HL-60 (cell line): Measurements from ENCODE around the gene HPCA.

Source experiments
- DNase-seq, 2 experiments: peaks; one replicate each; pipeline ENCODE4 v3.0.0-alpha.2; 2010 to 2020; ENCODE audit warnings: low read depth in 1 of 2, low spot score in 1 of 2
- H3K27ac ChIP-seq: fragments of 250-450 bp; sonication (Bioruptor Pico); replicated peaks from 2 replicates; pipeline ENCODE4 v1.5.1; 2020; ENCODE audit warnings: mild to moderate bottlenecking, moderate library complexity
- H3K27me3 ChIP-seq: fragments of 250-450 bp; sonication (Bioruptor Pico); 2 replicates; pipeline ENCODE4 v1.5.1; 2021; ENCODE audit warnings: mild to moderate bottlenecking, moderate library complexity; ENCODE audit not compliant: insufficient read depth, poor library complexity, severe bottlenecking
- H3K4me3 ChIP-seq: replicated peaks from 2 replicates; pipeline ENCODE4 v1.5.1; 2011; ENCODE audit warnings: mild to moderate bottlenecking, control low read depth, low read length; ENCODE audit not compliant: insufficient read depth
- CTCF ChIP-seq: IDR thresholded peaks from one replicate; pipeline ENCODE4 v1.5.1; 2011; ENCODE audit warnings: low read length, control low read depth, inconsistent platforms; ENCODE audit not compliant: insufficient read depth
- GABPA ChIP-seq: IDR thresholded peaks from 2 replicates; pipeline ENCODE4 v1.6.1; 2012; ENCODE audit warnings: low read depth
- POLR2AphosphoS5 ChIP-seq: IDR thresholded peaks from 2 replicates; pipeline ENCODE4 v1.6.1; 2012; ENCODE audit warnings: low read depth
- REST ChIP-seq: IDR thresholded peaks from 2 replicates; pipeline ENCODE4 v1.6.1; 2012; ENCODE audit warnings: low read depth; ENCODE audit not compliant: insufficient replicate concordance
- SPI1 ChIP-seq: IDR thresholded peaks from 2 replicates; pipeline ENCODE4 v1.6.1; 2012; ENCODE audit warnings: low read depth, mild to moderate bottlenecking, borderline replicate concordance

Gene HPCA

DNA sequence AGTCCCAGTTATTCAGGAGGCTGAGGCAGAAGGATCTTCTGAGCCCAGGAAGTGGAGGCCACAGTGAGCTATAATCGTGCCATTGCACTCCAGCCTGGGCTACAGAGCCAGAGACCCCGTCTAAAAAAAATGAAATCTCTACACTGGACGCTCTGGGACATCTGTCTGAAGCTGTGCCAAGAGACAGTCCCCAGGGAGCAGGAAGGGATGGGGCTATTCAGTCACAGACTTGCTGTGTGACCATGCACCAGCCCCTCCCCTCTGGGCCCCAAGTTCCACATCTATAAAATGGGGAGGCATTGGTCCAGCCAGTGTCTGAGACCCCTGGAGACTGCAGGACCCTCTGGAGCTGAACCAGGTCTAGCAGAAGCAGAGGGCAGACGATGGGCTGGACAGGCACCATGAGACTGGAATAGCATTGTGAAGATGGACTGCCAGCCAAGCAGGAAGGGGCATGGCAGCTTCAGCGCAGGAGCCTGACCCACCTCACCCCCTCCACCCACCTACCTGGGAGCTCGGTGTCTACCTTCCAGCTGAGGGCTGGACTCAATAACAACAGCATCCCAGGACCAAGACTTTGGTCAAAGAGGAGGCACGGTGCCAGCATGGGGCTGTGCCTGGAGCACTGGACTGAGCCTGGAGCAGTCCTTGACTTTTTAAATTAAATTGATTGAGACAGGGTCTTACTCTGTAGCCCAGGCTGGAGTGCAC lies 13.4 kb downstream of the HPCA start:
- TF ChIP-seq CTCF: no peak
- Histone ChIP-seq H3K27me3 (peaks cover 35% of the 10 kb centered on the region), H3K4me3 (no peak overlapping the region), H3K27ac (no peak overlapping the region)
- no peak for DNase-seq

GRCh38 chr1:32900371-32900955 lies 14.2 kb downstream of the HPCA start:
- no peak overlapping the region for H3K4me3 ChIP-seq
- H3K27ac ChIP-seq: no peak overlapping the region
- no peak for TF ChIP-seq POLR2AphosphoS5
- no peak for TF ChIP-seq SPI1
- TF ChIP-seq GABPA: no peak
- TF ChIP-seq REST: no peak
- no peak for TF ChIP-seq CTCF
- no peak for DNase-seq
- peaks cover 41% of the 10 kb centered on the region for H3K27me3 ChIP-seq

DNA sequence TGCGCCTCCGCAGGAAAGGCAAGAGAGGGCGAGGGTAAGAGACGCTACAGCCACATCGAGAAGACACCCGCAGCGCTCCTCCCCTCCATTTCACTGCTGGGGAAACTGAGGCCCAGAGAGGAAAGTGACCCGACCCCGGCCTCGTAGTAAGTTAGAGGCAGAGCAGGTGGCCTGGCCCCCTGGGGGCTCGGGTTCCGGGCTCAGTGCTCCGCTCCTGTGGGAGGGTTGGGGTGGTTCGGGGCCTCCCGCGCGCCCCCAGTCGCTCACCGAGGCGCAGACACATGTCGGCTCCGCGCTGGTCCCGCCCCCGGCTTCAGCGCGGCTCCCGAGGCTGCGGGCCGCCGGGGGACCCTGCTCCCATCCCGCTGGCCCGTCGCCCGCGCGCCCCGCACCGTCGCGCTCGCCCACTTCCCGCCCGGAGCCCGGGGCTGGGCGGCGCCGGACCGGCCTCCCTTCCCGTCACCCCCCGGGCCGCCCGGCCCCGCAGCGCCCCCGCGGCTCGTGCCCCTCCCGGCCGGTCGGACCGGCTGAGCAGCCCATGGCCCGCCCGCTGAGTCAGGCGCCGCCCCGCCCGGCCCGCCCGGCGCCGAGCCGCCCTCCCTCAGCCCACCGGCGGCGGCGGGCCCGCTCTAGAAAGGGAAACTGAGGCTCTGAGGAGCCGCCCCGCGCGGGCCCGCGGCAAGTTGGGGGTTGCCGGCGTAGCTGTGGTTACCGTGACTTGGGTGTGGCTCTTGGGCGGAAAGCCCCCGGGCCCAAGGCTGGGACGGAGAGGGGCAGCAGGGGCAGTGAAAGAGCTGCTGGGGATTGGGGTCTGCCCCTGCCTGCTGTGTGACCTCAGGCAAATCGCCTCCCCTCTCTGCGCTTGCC lies 14.9 kb downstream of the HPCA start, which contains the start of gene TMEM54:
TMEM54 (minus strand) TSS at position 434 of the 867 bp plus-strand sequence; CDS start at position 283, 151 bp downstream.
- peaks cover 41% of the 10 kb centered on the region for H3K27me3 ChIP-seq
- TF ChIP-seq GABPA (no peak), SPI1 (no peak), REST (no peak), POLR2AphosphoS5 (no peak)
- peak in 1 of 2 experiments; percentile 5 for DNase-seq
- H3K27ac ChIP-seq: no peak within 1 kb of the TSS
- H3K4me3 ChIP-seq: peak within 1 kb of the TSS; percentile 27
